ENCODE results near the gene DTD2. TPM values are rescaled to one million over a fixed set of nuclear protein-coding genes. Genes with fewer than 3 reads are reported as not detected.

The DTD2 gene
- total and polyA plus RNA-seq, 2 of the 4 experiments (the other 2 are of a cell fraction): 16.9 to 24.9 TPM

Other genes with a start within 250 kb of the DTD2 start
- gene HECTD1, start 249.7 kb downstream of the DTD2 start, total RNA-seq (2012; rRNA removed): 222 and 228 TPM in 2 replicates
- 48.5 and 48.8 TPM in 2 replicates for gene HECTD1, start 249.7 kb downstream of the DTD2 start, polyA plus RNA-seq (2012; rRNA removed)
- gene HEATR5A, start 37.0 kb downstream of the DTD2 start, total RNA-seq (2012; rRNA removed): 46.4 and 48.9 TPM in 2 replicates
- gene HEATR5A, start 37.0 kb downstream of the DTD2 start, polyA plus RNA-seq (2012; rRNA removed): 12.6 and 14.0 TPM in 2 replicates
- not detected in 2 replicates for gene GPR33, start 30.5 kb upstream of the DTD2 start, total RNA-seq (2012; rRNA removed)
- not detected in 2 replicates for gene GPR33, start 30.5 kb upstream of the DTD2 start, polyA plus RNA-seq (2012; rRNA removed)
- 11.5 and 15.6 TPM in 2 replicates for gene NUBPL, start 103.9 kb upstream of the DTD2 start, total RNA-seq (2012; rRNA removed)
- gene NUBPL, start 103.9 kb upstream of the DTD2 start, polyA plus RNA-seq (2012; rRNA removed): 4.7 and 5.4 TPM in 2 replicates